MM.1S (cell line): ENCODE data around the gene FCGR3B.
"Not testable (repeated sequence)": the region's sequence is repeated elsewhere in the genome, so short reads cannot be mapped to it uniquely, and the experiment has no call there.

Experiments used
- DNase-seq: peaks from one replicate; pipeline ENCODE4 v3.0.0-alpha.2; 2015
- H2AFZ ChIP-seq: fragments of 300-600 bp; sonication (generic); 2 replicates; pipeline ENCODE4 v1.6.0; 2016; ENCODE audit warnings: antibody characterized with exemption, low read length
- H3F3A ChIP-seq: fragments of 300-600 bp; sonication (generic); 2 replicates; pipeline ENCODE4 v1.6.1; 2016; ENCODE audit warnings: mild to moderate bottlenecking, antibody characterized with exemption, low read length, moderate library complexity, mixed read lengths; ENCODE audit not compliant: insufficient read depth
- H3K27ac ChIP-seq: fragments of 300-600 bp; sonication (generic); 2 replicates; pipeline ENCODE4 v1.5.1; 2016; ENCODE audit warnings: mild to moderate bottlenecking, low read length
- H3K27me3 ChIP-seq: fragments of 300-600 bp; sonication (generic); replicated peaks from 2 replicates; pipeline ENCODE4 v1.6.0; 2016; ENCODE audit warnings: low read length; ENCODE audit not compliant: insufficient read depth
- H3K36me3 ChIP-seq: fragments of 300-600 bp; sonication (generic); replicated peaks from 2 replicates; pipeline ENCODE4 v1.6.1; 2016; ENCODE audit warnings: mild to moderate bottlenecking, low read length, mixed read lengths; ENCODE audit not compliant: insufficient read depth
- H3K4me1 ChIP-seq: fragments of 300-600 bp; sonication (generic); 2 replicates; pipeline ENCODE4 v1.6.1; 2016; ENCODE audit warnings: low read length, mixed read lengths
- H3K4me2 ChIP-seq: fragments of 300-600 bp; sonication (generic); 2 replicates; pipeline ENCODE4 v1.6.0; 2016; ENCODE audit warnings: low read depth, low read length
- H3K4me3 ChIP-seq: fragments of 300-600 bp; sonication (generic); 2 replicates; pipeline ENCODE4 v1.5.1; 2016; ENCODE audit warnings: low read length, mixed read lengths
- H3K79me2 ChIP-seq: fragments of 300-600 bp; sonication (generic); 2 replicates; pipeline ENCODE4 v1.6.1; 2016; ENCODE audit warnings: mixed run types, low read length, mixed read lengths
- H3K9ac ChIP-seq: fragments of 300-600 bp; sonication (generic); 2 replicates; pipeline ENCODE4 v1.6.1; 2016; ENCODE audit warnings: low read length, mixed read lengths
- H3K9me2 ChIP-seq: fragments of 300-600 bp; sonication (generic); replicated peaks from 2 replicates; pipeline ENCODE4 v1.6.1; 2016; ENCODE audit warnings: mild to moderate bottlenecking, low read length, mixed read lengths; ENCODE audit not compliant: insufficient read depth
- H3K9me3 ChIP-seq: fragments of 300-600 bp; sonication (generic); replicated peaks from 2 replicates; pipeline ENCODE4 v1.6.1; 2016; ENCODE audit warnings: mild to moderate bottlenecking, low read length, mixed read lengths; ENCODE audit not compliant: insufficient read depth
- H4K20me1 ChIP-seq: fragments of 300-600 bp; sonication (generic); 2 replicates; pipeline ENCODE4 v1.6.1; 2016; ENCODE audit warnings: mild to moderate bottlenecking, low read length, moderate library complexity, mixed read lengths; ENCODE audit not compliant: insufficient read depth

FCGR3B gene

DNA sequence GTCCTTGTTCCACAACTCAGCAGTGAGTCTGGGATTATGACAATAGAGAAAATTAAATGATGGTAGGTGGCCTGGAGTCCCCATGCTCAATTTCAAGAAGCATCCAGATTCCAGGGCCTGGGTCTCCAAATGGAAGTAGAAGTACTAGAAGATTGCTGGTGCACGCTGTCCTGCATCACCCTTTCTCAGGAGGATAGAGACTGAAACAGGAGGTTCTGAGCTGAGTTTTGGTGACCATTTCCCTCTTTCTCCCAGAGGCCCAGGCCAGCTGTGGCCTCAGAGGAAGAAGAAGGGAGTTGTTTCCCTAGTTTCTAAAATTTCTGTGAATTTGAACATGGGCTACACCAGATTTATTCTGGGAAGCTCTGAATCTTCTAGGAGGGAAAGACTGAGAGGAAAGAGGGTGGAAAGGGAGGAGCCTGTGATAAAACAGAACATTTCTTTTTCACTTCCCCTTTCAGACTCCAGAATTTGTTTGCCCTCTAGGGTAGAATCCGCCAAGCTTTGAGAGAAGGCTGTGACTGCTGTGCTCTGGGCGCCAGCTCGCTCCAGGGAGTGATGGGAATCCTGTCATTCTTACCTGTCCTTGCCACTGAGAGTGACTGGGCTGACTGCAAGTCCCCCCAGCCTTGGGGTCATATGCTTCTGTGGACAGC, 31.8 kb upstream of the FCGR3B start, which contains the start of gene FCGR2B:
FCGR2B (plus strand) TSS at position 460 of the 656 bp plus-strand sequence; CDS start at position 559, 99 bp downstream.
- not testable (repeated sequence) for H3K27me3 ChIP-seq, H3K4me2 ChIP-seq, H2AFZ ChIP-seq, H4K20me1 ChIP-seq, H3K9me3 ChIP-seq, H3K79me2 ChIP-seq, H3K4me3 ChIP-seq, H3K27ac ChIP-seq, DNase-seq, H3K36me3 ChIP-seq, H3F3A ChIP-seq, H3K9ac ChIP-seq, H3K9me2 ChIP-seq, H3K4me1 ChIP-seq

DNA sequence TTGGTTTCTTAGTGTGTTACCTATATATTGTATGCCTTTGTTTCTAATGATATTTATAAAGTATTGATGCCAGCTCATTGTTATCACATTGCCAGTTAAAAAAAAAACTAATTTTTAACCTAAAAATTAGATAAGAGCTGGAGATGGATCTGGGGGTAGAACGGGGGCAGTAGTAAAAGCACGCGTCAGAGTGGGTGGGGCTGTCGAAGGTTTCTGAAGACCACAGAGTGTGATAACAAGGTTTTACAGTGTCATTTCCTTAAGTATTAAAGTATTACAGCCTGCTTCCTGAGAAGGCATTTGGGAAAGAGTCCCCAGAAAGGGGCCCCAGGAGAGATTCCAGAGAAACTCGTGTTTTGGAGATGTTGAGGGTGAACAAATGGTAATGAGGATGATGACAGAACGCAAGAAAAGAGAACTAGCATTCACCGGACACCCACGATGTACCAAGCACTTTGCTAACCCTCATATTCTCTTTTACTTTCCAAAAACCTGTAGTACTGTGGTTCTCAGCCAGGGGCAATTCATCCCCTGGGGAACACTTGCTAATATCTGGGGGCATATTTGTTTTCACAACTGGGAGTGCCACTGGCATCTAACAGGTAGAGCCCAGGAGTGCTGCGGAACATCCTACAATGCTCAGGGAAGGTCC, 30.8 kb upstream of the FCGR3B start:
- not testable (repeated sequence) for DNase-seq, H3K27ac ChIP-seq, H3K9me3 ChIP-seq, H3K27me3 ChIP-seq, H3K9me2 ChIP-seq, H4K20me1 ChIP-seq, H3K4me2 ChIP-seq, H2AFZ ChIP-seq, H3K36me3 ChIP-seq, H3K4me3 ChIP-seq, H3K9ac ChIP-seq, H3K4me1 ChIP-seq, H3K79me2 ChIP-seq, H3F3A ChIP-seq

DNA sequence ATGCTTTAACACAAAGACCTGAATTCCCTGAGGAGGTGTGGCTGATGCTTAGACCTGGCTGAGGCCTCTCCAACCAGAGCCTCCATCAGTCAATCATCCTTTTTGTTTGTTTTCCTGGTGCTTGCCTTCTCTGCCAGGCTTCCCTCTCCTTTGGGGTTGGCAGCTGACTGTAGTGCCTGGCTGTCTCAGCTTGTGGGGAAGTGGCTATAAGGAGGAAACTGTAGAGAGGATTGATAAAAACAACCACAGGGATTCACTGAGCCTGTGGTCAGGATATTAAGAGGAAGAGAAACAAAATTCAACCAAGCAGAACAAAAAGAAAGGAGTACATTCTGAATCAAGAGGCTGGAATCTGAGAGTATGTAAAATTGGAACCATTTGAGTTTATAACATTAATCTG, 27.5 kb upstream of the FCGR3B start:
- not testable (repeated sequence) for H3K9me3 ChIP-seq, H4K20me1 ChIP-seq, H3K4me3 ChIP-seq, H3K79me2 ChIP-seq, DNase-seq, H2AFZ ChIP-seq, H3K27me3 ChIP-seq, H3K4me2 ChIP-seq, H3K4me1 ChIP-seq, H3K9ac ChIP-seq, H3K9me2 ChIP-seq, H3K27ac ChIP-seq, H3F3A ChIP-seq, H3K36me3 ChIP-seq

DNA sequence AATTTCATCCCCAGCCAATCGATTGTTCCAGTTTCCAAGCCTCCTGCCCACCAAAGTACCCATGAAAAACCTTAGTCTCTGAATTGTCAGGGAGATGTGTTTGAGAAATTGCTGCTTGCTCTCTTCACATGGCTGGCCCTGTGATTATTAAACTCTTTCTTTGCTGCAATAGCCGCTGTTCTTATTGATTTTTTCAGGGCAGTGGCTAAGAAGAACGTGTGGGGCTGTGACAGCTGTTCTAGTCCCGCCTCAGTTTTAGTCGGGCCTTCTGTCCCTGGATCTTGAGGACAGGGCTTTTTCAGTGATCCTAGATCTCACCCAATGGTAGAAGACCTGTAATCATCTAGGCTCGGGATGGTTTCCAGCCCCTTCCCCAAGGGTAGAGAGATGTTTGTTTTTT, 23.0 kb upstream of the FCGR3B start:
- not testable (repeated sequence) for H3K27ac ChIP-seq, H3K79me2 ChIP-seq, H3K4me1 ChIP-seq, H3K27me3 ChIP-seq, H3K9me2 ChIP-seq, H3F3A ChIP-seq, H4K20me1 ChIP-seq, H3K4me3 ChIP-seq, H3K36me3 ChIP-seq, H3K9me3 ChIP-seq, H3K4me2 ChIP-seq, H2AFZ ChIP-seq, DNase-seq, H3K9ac ChIP-seq

DNA sequence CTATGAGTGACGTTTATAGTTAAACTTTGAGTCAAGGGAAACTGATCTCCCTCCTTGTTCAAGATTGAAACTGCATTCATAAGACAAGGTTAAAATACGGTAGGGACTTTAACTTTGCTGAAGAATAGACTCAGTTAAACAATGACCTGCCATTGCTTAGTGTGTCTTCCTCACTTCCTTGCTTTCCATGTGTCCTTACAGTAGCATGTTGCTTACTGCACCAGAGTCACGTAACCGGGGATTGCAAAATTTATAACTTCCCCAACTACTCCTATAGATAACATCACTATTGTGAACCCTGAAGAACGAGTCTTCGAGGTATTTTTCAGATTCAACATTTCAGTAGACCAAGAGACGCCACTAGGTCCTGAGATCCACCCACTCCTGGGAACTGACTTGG, 22.6 kb upstream of the FCGR3B start:
- H3K9me2 ChIP-seq: not testable (repeated sequence)

More for the DNA sequence above, 22.6 kb upstream of the FCGR3B start:
- DNase-seq, H3F3A ChIP-seq, H3K27ac ChIP-seq, H3K9ac ChIP-seq, H4K20me1 ChIP-seq, H2AFZ ChIP-seq, H3K36me3 ChIP-seq, H3K79me2 ChIP-seq, H3K27me3 ChIP-seq, H3K4me1 ChIP-seq, H3K4me2 ChIP-seq, H3K9me3 ChIP-seq, H3K4me3 ChIP-seq: not testable (repeated sequence)
